HG02571 (cell line): Measurements from ENCODE around the gene BTD.

Source experiments
- ATAC-seq: cut with Tn5 transposase; IDR thresholded peaks from one replicate; pipeline ENCODE4 v1.9.1; 2021; ENCODE audit warnings: mild to moderate bottlenecking, moderate library complexity; ENCODE audit not compliant: unreplicated experiment

BTD gene

DNA sequence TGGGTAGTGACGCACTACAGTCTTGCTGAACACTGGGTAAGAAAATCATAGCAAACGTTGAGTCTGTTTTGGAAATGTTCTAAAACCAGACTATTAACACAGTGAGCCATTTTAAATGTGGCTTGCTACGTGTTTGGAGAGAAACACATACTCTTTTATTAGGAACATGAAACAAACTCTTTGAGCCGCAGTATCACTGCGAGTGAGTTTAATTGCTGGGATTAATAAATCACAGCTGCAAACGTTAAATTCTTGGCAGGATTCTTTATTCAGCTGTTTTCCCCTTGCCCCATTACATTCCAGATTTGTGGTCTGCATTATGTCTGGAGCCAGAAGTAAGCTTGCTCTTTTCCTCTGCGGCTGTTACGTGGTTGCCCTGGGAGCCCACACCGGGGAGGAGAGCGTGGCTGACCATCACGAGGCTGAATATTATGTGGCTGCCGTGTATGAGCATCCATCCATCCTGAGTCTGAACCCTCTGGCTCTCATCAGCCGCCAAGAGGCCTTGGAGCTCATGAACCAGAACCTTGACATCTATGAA lies 33.6 kb downstream of the BTD start:
- ATAC-seq, result no peak

DNA sequence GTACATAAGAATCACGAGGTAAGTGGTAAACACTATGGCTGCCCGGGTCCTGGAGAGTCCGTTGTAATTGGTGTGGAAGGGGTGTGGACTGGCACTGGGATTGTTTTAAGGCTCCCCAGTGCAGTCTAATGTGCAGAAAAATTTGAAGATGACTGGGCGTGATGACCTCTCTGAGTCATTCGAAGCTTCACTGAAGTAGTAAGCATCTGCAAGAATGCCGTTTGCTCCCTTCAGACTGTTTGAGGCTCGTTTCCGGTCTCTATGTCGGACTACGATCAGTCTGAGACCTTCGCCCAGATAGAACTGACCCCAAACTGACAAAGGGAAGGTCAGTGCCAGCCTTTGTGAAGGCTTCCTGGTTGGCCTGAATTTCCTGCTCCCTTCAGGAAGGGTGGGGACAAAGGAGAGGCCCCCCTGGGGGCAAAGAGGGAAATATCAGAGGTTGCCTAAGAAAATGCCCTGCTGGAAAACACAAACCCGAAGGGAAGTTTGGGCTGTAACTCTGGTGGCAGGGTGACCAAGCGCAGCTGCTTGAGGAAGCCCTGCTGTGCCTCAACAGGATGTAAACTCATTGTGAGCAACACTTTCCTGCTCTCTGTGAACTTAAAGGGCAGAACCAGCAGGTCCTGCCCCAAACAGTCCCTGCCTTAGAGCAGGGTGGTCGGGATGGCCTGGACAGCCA lies 34.6 kb downstream of the BTD start:
- no peak for ATAC-seq

DNA sequence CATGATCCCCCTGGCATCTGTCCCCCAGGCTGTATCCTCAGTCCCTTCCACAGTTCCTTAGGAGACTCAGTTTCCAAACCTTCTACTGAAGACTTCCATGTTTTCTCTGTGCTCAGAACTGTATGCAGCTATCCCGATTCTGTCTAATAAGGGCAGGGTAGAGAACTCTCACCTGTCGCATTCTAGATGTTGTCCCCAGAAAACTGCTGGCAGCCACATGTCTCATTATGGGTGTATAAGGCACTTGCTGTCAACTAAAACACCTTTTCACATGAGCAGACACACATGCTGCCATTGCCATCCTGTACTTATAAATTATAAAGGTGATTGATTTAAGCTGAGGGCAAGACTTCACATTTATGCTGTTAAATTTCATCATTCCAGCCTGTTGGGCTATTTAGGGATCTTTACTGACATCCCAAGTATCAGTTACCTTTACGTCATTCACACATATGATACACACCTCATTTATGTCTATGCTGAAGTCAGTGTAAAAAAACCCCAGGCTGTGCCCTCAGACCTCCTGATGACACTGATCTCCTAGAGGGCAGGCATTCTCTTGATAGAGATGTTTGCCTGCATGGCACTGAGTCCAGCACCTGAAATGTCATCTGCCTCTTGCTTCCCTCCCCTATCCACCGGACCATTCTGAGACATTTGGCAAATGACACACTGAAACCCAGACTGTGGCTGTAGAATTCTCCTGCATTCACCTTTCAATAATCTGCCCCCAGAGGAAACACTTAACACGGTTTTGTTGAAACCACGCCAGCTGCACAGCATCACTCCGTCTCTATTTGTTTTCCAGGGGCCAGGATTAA lies 35.8 kb downstream of the BTD start:
- no peak for ATAC-seq

DNA sequence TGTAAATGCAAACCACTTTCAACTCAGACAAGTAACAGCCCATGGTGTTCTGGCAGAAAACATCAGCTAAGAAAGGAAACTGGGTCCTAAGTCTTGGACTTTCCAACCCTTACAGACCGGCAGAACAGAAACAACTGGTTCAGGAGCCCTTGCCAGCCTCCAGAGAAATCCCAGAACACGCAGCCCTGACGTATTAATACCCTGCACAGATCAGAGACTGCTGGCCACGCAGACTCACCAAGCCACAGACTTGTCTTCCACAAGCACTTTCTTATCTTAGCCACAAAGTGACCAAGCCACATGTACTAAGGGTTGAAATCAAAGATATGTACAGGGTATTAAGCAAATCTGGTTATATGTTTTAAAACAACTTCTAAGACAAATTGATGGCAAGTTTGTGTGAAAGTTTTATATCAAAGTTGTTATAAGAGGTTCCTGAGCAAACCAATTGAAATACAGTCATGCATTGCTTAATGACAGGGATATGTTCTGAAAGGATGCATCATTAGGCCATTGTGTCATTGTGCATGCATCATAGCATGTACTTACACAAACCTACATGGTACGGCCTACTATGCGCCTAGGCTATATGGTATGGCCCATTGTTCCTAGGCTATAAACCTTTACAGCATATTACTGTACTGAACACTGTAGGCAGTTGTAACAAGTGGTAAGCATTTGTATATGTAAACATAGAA lies 36.8 kb downstream of the BTD start:
- ATAC-seq, result no peak

DNA sequence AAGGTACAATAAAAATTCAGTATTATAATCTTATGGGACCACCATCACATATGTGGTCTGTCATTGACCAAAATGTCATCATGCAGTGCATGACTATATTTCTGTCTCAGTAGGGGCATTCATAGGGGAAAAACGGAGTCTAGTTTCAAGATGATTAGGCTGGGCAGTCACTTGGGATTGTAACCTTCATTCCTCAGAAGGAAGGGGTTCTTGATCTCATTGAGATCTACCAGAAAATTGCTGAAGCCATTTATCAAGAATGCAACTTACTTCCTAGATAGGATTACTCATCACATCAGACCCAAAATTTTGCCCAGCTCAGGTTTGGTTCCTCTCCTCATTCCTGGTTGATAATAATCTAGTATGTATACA lies 37.3 kb downstream of the BTD start:
- ATAC-seq, result no peak

DNA sequence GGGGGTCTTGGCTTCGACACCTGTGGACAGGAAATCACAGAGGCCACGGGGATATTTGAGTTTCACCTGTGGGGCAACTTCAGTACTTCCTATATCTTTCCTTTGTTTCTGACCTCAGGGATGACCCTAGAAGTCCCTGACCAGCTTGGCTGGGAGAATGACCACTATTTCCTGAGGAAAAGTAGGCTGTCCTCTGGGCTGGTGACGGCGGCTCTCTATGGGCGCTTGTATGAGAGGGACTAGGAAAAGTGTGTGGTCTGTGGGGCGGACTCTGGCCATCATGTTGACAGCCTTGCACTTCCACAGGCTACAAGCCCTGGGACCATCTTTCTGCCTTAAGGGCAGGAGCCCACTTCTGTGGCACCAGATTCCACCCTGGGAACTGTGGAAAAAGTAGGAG lies 43.7 kb downstream of the BTD start:
- no peak for ATAC-seq

DNA sequence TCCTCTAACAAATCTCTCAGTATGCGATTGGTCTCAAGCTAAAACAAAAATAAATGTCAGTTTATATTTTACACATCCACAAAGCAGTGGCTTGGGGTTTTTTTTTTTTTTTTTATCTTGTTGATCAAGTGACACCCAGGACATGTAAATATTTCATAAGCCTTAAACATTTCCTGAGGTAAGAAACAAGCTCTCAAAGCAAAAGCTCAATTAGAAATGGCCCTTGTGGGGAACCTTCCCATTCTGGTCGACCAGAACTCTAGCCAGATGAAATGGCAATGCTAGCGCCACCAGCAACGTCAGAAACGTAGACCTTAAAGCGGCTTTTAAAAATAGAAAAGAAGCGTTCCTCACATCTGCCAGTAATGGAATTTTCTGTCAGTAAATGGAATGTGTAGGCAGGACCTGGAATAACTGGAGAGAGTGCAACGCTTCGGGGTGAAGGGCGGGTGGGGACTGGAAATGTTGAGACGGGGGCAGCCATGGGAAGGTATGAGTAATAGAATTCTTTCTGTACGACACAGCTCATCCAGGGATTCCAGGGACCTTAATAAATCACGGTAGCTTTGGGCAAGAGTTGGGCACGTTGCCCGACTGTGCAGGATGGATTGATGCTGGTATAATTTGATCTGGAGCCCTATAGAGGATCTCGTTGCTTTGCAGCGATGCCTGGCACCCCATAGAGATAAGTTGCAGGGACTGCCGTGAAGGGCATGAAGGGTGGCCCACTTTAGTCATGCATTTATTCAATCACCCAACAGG lies 44.4 kb downstream of the BTD start:
- ATAC-seq, result no peak

DNA sequence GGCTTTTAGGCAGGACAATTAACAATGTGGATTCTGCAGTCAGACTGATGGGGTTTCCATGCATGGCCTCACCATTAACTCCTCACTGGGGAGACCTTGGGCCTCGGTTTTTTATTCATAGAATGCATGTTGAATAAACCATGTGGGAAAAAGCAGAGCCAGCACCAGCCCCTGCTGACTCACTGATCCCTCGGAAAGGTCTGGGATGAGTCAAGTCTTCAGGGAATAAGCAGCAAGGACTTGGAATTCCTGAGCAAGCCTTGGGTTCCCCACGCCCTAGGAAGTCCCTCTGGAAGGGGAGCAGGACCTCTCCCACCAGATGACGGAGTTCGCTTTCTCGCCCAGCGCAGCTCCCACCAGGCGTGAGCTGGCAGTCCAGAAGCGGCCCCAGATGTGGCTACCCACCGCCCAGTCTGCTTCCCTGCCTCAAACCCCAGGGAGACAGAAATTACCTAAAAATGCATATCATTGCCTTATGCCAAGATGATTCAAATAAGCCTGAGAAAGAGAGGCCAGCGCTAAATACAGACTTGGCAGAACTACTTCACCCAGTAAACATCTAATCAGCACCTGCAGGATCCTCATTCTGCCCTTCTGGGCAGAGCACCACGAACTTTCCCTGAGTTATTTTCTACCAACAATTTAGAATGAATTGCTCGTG lies 45.4 kb downstream of the BTD start:
- ATAC-seq, result no peak

DNA sequence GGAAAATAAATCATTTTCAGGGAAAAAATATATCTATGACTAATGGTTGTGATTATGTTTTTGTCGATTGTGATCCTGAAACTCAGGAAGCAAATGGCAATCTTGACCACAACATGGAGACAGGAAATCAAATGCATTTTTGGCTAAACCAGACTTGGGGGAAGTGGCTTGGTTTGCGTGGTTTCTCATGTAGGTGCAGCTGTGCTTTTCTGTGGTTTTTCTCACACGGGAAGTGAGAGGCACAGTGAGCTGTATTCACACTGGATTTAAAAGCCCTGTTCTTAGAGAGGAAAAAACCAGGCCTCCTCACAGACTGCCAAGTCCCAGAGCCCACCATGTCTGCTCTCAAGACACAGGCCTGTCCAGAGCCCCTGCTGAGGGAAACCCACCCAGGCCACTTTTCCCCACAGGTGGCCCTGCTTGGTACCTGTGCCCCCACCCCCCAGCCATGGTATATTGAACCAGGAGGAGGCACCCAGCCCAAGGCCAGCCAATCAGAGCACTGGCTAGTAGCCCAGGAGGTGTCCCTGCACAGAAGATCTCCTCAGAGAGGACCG lies 46.1 kb downstream of the BTD start:
- peak; percentile 90 for ATAC-seq

DNA sequence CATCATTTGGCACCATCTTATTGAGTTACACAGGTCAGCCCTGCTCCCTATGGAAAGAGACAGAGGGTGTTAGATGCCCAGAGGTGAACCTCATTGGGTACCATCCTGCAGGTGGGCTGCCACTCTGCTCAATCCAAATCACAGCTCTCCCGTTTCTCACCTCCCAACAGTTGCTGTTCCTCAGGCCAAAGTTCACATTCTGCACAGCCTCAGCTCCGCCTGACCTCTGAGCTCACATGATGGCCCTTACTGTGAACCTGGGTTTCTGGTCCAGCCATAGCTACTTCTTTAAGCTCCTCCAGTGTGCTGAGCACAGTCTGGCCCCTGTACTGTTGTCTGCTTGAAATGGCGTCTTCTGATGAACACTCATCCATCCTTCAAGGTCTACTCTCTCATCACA lies 47.8 kb downstream of the BTD start:
- ATAC-seq, result no peak

DNA sequence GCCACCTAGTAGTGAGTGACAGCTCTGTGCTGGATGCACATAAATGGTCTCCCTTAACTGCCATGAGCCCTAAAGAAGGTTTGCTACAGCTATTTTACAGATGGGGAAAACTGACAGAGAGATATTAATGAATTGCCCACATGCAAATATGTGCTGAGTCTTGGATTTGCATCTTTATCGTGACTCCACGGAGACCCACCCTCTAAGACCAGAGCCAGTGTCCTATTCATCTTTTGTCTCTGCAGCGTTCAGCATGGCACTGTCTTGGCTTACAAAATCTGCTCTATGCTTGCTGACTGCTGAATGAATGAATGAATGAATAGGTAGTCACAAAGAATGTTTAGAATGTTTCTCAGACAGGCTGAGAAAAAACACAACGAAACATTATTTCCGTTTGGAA lies 48.3 kb downstream of the BTD start:
- no peak for ATAC-seq

DNA sequence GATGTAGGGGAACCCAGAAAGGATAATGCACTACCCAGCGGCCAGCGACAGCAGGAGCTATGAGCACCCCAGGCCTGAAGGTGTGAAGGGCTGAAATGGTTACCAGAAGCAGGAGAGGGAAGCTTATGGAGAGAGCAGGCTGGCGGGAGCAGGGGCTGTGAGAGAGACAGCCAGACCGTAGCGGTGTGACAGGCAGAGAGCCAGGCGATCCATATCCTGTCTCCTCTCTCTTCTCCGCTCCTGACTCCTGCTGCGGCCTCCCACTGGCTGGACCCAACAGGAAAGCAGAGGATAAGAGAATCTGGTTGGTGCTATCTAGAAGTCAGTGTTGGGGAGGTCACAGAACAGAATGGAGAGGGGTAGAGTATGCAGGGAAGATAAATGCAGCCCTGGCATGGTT lies 49.9 kb downstream of the BTD start:
- ATAC-seq, result no peak

DNA sequence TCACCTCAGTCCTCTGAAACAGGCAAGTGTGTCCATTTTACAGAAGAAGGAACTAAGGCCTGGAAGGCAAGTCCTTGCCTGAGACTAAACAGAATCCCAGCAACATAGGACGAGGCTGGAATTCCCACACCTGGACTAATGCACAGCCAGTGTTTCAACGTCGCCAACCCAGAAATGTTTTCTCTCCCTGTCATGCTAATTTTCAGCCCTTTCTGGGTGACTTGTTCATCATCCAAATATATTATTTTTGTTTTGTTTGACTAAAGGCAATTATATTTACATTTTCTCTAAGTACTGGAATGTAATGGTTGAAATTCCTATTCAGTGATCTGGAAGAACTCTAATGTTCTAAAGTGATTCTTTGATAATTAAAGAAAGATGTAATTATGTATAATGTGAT lies 51.8 kb downstream of the BTD start:
- no peak for ATAC-seq

DNA sequence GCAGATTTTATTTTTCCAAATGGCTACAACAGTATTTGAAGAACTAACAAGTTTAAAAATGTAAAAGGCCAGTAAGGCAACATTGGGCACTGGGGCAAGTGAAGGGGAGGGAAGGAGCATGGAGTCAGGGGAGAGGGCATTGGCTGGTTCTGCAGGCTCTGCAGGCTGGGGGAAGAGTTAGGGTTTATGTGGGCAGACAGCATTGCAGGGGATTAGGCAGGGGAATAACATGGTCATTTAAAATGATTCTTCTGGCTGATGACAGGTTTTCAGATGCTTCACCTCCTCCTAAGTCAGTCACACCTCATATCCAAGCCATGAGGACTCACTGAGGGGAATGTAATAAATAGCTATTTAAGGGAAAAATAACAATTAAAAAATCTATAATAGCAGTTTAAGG lies 52.6 kb downstream of the BTD start:
- no peak for ATAC-seq

DNA sequence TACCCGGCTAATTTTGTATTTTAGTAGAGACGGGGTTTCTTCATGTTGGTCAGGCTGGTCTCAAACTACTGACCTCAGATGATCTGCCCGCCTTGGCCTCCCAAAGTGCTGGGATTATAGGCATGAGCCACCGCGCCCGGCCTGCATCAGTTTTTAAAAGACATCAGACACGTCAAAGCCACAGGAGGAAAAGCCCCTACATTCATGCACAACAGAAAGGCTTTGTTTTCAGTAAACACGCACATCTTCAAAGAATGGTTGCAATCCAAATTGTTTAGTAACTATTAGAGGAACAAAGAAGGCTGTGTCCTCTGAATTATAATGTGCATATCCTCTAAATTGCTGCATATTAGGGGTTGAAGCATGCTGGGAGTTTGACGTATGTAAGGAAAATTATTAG lies 53.3 kb downstream of the BTD start:
- no peak for ATAC-seq

DNA sequence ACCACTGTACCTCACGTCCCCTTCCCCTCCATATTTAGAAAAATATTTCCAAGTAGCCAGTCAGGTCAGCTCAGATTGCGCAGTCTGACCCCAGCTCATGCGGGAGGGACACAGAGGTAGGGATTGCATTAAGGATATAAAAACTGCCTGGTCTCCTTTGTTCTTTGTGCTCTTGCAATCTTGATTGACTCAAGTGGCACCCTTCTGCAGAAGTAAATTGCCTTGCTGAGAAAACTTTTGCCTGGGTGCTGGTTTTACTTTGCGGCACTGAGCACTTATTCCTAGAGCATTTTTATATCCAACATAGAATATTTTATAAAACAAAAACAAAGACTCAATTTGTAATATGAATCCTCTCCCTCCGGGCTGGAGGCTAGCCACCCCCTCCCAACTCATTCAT lies 54.8 kb downstream of the BTD start:
- no peak for ATAC-seq

DNA sequence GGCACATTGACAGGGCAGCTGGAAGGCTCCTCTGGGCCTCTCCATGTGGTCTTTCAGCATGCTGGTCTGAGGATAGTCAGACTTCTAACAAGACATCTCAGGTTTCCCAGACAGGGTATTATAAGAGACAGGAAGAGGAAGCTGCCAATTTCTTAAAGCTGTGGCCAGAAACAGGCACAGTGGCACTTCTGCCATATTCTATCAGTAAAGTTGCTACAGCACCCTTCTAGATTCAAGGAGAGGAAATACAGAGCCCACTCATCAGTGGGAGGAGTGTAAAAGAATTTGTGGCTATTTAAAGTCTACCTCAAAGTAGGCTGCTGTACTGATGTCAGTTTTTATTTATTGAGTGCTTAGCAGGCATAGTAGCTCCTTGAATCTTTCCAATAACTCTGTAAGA lies 55.5 kb downstream of the BTD start:
- ATAC-seq, result no peak

DNA sequence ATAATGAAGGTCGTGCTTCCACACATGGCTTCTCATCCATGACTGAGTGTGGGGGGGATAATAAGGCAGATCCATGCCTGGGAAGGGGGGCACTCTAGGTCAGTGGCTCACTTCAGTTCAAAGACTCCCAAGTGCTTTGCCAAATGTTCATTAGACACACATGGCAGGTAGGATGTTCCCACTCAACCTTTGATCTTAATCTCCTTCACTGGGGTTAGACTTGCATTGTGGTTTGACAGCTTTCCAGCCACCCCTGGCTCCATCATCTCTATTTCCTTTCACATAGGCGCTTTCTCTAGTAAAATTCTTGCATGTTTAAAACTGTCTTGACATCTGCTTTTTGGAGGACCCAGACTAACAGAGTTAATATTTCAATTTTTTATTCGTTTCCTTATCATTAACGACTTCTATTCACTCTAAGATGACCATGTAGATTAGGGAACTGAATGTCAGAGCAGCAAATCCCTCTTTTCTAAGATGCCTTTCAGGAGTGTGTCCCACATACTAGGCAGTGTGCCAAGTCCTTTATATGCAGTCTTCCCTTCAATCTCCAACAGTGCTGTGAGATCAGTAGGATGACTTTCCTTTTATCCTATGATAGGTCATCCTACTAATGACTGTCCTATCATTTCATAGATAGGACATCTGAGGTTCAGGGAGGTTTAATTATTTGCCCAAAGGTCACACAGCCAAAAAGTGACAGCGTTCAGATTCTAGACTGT lies 57.9 kb downstream of the BTD start:
- ATAC-seq, result no peak

DNA sequence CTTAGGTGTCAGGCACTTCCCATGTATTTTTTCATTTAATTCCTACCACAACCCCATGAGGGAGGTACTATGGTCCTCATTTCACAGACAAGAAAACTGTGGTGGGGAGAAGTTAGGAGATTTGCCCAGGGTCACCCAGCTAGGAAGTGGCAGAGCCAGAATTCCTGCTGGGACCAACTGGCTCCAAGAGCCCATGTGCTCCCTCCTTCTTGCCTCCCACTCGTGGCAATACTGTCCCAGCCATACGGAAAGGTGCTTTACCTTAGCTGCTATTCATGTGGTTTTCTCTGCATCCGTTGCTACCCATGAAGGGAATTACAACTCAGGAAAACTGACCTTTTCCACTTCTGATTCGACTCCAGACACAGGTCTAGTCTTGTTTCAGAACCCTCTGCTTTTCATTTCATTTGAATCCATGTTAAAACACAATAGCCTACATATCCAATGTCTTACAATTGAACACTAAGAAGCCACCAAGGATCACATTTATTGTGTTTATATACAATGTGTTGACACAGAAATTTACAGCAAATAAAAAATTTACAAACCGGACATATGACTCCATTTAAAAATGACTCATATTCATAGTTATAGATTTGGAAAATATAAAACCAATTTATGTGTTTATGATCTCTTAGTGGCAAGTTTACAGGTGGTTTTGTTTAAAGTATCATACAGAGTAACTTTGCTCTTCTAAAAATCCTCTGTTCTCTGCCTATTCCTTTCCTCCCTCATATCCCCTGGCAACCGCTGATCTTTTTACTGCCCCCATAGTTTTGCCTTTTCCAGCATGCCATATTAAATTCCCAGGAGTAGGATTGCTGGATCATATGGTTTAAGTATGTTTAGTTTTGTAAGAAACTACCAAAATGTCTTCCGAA lies 58.8 kb downstream of the BTD start:
- no peak for ATAC-seq
